ENCODE measurements around the gene ANP32D.
"Not testable (repeated sequence)": the region's sequence is repeated elsewhere in the genome, so short reads cannot be mapped to it uniquely, and the experiment has no call there.

DNA sequence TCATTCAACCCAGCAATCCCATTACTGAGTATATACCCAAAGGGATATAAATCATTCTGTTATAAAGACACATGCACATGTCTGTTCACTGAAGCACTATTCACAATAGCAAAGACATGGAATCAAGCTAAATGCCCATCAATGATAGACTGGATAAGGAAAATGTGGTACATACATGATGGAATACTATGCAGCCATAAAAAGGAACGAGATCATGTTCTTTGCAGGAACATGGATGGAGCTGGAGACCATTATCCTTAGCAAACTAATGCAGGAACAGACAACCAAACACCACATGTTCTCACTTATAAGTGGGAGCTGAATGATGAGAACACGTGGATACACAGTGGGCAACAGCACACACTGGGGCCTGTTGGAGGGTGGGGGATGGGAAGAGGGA, 19.4 kb upstream of the ANP32D start:
- TF ChIP-seq POLR2A (IDR thresholded peaks at IDR 0.05; ENCODE audit: extremely low read depth, insufficient read length); MYC (IDR thresholded peaks at IDR 0.05; ENCODE audit: low read depth, low read length): not testable (repeated sequence)
- TF ChIP-seq, protein P1, sequence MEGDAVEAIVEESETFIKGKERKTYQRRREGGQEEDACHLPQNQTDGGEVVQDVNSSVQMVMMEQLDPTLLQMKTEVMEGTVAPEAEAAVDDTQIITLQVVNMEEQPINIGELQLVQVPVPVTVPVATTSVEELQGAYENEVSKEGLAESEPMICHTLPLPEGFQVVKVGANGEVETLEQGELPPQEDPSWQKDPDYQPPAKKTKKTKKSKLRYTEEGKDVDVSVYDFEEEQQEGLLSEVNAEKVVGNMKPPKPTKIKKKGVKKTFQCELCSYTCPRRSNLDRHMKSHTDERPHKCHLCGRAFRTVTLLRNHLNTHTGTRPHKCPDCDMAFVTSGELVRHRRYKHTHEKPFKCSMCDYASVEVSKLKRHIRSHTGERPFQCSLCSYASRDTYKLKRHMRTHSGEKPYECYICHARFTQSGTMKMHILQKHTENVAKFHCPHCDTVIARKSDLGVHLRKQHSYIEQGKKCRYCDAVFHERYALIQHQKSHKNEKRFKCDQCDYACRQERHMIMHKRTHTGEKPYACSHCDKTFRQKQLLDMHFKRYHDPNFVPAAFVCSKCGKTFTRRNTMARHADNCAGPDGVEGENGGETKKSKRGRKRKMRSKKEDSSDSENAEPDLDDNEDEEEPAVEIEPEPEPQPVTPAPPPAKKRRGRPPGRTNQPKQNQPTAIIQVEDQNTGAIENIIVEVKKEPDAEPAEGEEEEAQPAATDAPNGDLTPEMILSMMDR (IDR thresholded peaks at IDR 0.05; ENCODE audit: low read depth, low read length) = not testable (repeated sequence)
- TF ChIP-seq, protein P2, sequence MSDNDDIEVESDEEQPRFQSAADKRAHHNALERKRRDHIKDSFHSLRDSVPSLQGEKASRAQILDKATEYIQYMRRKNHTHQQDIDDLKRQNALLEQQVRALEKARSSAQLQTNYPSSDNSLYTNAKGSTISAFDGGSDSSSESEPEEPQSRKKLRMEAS (IDR thresholded peaks at IDR 0.05; ENCODE audit: low read depth, low read length) = not testable (repeated sequence)
